Measurements from ENCODE around the gene PLD2.
"Not testable (repeated sequence)": the region's sequence is repeated elsewhere in the genome, so short reads cannot be mapped to it uniquely, and the experiment has no call there.

PLD2 gene

GRCh38 chr17:4789951-4790704 is 16.8 kb upstream of the PLD2 start:
- DNase-seq = peak; percentile 67

GRCh38 chr17:4790705-4791088 is 16.3 kb upstream of the PLD2 start:
- DNase-seq = no peak

- DNase-seq = no peak
Measured at GRCh38 chr17:4795168-4795567, 11.8 kb upstream of the PLD2 start.

- no peak for DNase-seq
Measured at GRCh38 chr17:4796552-4796920, 10.4 kb upstream of the PLD2 start.

GRCh38 chr17:4800462-4801196 is 6.3 kb upstream of the PLD2 start:
- DNase-seq = no peak

- no peak for DNase-seq
Measured at GRCh38 chr17:4802228-4802627, 4.7 kb upstream of the PLD2 start, which contains the start of gene C17orf114. Gene C17orf114 (minus strand): TSS chr17:4802328.

- no peak for DNase-seq
Measured at GRCh38 chr17:4806456-4806776, 536 bp upstream of the PLD2 start.

- no peak for DNase-seq
Measured at GRCh38 chr17:4807605-4808377, 839 bp downstream of the PLD2 start.

- DNase-seq = no peak
Measured at GRCh38 chr17:4808378-4808767, 1.4 kb downstream of the PLD2 start.

GRCh38 chr17:4810696-4811290 is 3.8 kb downstream of the PLD2 start:
- DNase-seq = no peak

- DNase-seq = no peak
Measured at GRCh38 chr17:4811471-4811870, 4.5 kb downstream of the PLD2 start.

GRCh38 chr17:4812690-4813089 is 5.7 kb downstream of the PLD2 start:
- no peak for DNase-seq

- DNase-seq = no peak
Measured at GRCh38 chr17:4815043-4815675, 8.2 kb downstream of the PLD2 start.

GRCh38 chr17:4816826-4817225 is 9.9 kb downstream of the PLD2 start:
- DNase-seq = no peak

- no peak for DNase-seq
Measured at GRCh38 chr17:4818276-4818675, 11.3 kb downstream of the PLD2 start.

GRCh38 chr17:4822835-4823234 is 15.9 kb downstream of the PLD2 start:
- DNase-seq = no peak

GRCh38 chr17:4823373-4824089 is 16.6 kb downstream of the PLD2 start:
- DNase-seq = no peak

GRCh38 chr17:4827399-4827798 is 20.4 kb downstream of the PLD2 start:
- peak; percentile 56 for DNase-seq

GRCh38 chr17:4832829-4833177 is 25.9 kb downstream of the PLD2 start:
- DNase-seq = not testable (repeated sequence)

GRCh38 chr17:4833178-4833940 is 26.4 kb downstream of the PLD2 start, which contains the start of gene MINK1:
Gene MINK1 (plus strand): TSS chr17:4833340. CDS start chr17:4833584, 244 bp downstream.
- DNase-seq = peak; percentile 87

- no peak for DNase-seq
Measured at GRCh38 chr17:4833941-4834680, 27.2 kb downstream of the PLD2 start.

Data from NCI-H1436 (cell line).